Body of pancreas (tissue), 4 donors: ENCODE measurements around the gene SPP2. TPM values are rescaled to one million over a fixed set of nuclear protein-coding genes. Genes with fewer than 3 reads are reported as not detected.

ENCODE experiments used
- ATAC-seq: fragments of 150-250 bp; one replicate; pipeline ENCODE4 v1.9.1; 2016
- DNase-seq, 4 donors: peaks; one replicate each; pipeline ENCODE4 v3.0.0-alpha.2; 2019
- H3K27ac ChIP-seq, 4 donors: fragments of 200-600 bp; sonication (generic); 1 replicate in 3 of 4; 2 replicates in 1 of 4; pipeline versions ENCODE4 v1.5.1 to v1.6.1; 2016 to 2019; ENCODE audit warnings: mild to moderate bottlenecking in 1 of 4, mixed read lengths in 1 of 4, moderate library complexity in 1 of 4
- H3K27me3 ChIP-seq, 2 donors: fragments of 200-600 bp; sonication (generic); one replicate each; pipeline ENCODE4 v1.6.0; 2016; ENCODE audit warnings: mild to moderate bottlenecking in 1 of 2
- H3K36me3 ChIP-seq, 2 donors: fragments of 200-600 bp; sonication (generic); replicated peaks in 1 of 2; 2 replicates each; pipeline ENCODE4 v1.5.1; 2016; ENCODE audit warnings: low read depth in 2 of 2; ENCODE audit not compliant: insufficient read depth in 1 of 2
- H3K4me1 ChIP-seq: fragments of 200-600 bp; sonication (generic); one replicate; pipeline ENCODE4 v1.6.0; 2016
- H3K4me3 ChIP-seq, 2 donors: fragments of 200-600 bp; sonication (generic); 1 replicate in 1 of 2; 2 replicates in 1 of 2; pipeline ENCODE4 v1.5.1; 2016 to 2019
- H3K9me3 ChIP-seq, 3 donors: fragments of 200-600 bp; sonication (generic); 1 replicate in 2 of 3; 2 replicates in 1 of 3; pipeline ENCODE4 v1.5.1; 2016
- POLR2A ChIP-seq, 3 donors: fragments of 450-650 bp; IDR thresholded peaks; one replicate each; pipeline ENCODE4 v1.6.1; 2016; ENCODE audit warnings: antibody characterized with exemption in 3 of 3, mild to moderate bottlenecking in 2 of 3
- WGBS, 2 donors: methylation state at CpG; one replicate each; pipeline ENCODE4 v1.1.5; 2017; 5-methylcytosine and 5-hydroxymethylcytosine counted together
- intact Hi-C: fragments of 100-400 bp; cut with DNase I; formaldehyde crosslinking; loops from one replicate; pipeline ENCODE4 v1.15.1; 2023
- total RNA-seq, 2 donors: library from RNA; depleted of rRNA; stranded (reverse); fragments of >200 nt; gene quantifications; one replicate each; pipeline ENCODE4 v1.1.0, GENCODE V29; 2016
- TF ChIP-seq, protein P1 (sequence below), 7 experiments: fragments of 450-650 bp in 4 of 7; fragments of 200-600 bp in 3 of 7; sonication (generic) in 3 of 7; IDR thresholded peaks; one replicate each; pipeline ENCODE4 v1.5.1; 2016 to 2019; ENCODE audit warnings: antibody characterized with exemption in 7 of 7

Gene SPP2
- total RNA-seq, 2 donors from 2014 or later, result not detected

DNA sequence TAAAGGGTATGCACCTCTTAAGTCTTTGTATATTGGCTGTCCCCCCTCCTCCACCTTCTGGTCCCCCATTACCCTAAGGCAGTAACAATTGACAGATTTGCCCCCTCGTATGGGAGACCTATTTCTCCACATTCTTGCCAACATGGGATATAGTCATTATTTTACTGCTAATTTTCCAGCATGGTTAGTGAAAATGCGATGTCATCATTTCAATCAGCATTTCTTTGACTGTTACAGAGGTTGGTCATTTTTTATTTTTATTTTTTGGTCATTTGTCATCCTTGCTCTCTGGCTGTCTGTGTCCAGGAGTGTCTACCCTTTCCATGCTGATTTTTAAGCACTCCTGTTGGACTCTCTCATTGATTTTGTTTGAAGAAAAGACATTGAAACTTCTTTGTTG, 45.4 kb upstream of the SPP2 start:
- 59 to 67% methylated on average over 2 of the region's 2 CpGs for WGBS, 2 donors

DNA sequence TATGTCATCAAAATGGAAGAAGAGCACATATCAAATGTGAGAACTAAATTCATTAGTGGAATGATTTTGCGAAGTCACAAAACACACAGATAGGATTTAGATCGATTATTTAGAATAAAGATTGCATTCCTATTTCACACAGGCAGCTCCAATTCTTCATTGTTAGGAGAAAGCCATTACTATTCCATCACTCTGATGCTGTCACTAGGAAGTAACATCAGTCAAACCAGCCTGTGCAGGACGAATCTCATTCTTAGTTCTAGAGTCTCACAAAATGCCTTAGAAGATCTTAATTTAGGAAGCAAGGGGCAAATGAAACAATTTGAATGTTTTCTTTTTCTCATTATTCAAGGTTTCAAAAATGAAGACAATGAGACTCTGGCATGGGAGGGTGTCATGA, 44.0 kb upstream of the SPP2 start:
- Histone ChIP-seq H3K4me1 (no peaks in the 10 kb centered on the region), H3K27me3 (no peaks in the 10 kb centered on the region), H3K27ac (no peak overlapping the region), H3K9me3 (no peaks in the 10 kb centered on the region), H3K4me3 (no peak overlapping the region), H3K36me3 (no peaks in the 10 kb centered on the region)
- 44 to 53% methylated on average over 3 of the region's 3 CpGs for WGBS, 2 donors
- DNase-seq (no peak), ATAC-seq (no peak)
- TF ChIP-seq POLR2A (IDR thresholded peaks at IDR 0.05), result no peak
- TF ChIP-seq, protein P1, sequence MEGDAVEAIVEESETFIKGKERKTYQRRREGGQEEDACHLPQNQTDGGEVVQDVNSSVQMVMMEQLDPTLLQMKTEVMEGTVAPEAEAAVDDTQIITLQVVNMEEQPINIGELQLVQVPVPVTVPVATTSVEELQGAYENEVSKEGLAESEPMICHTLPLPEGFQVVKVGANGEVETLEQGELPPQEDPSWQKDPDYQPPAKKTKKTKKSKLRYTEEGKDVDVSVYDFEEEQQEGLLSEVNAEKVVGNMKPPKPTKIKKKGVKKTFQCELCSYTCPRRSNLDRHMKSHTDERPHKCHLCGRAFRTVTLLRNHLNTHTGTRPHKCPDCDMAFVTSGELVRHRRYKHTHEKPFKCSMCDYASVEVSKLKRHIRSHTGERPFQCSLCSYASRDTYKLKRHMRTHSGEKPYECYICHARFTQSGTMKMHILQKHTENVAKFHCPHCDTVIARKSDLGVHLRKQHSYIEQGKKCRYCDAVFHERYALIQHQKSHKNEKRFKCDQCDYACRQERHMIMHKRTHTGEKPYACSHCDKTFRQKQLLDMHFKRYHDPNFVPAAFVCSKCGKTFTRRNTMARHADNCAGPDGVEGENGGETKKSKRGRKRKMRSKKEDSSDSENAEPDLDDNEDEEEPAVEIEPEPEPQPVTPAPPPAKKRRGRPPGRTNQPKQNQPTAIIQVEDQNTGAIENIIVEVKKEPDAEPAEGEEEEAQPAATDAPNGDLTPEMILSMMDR (IDR thresholded peaks at IDR 0.05), result no peak
- intact Hi-C loops, result no loop called here

More for the DNA sequence above, 45.4 kb upstream of the SPP2 start:
- no peaks in the 10 kb centered on the region for H3K27me3 ChIP-seq
- ATAC-seq (no peak), DNase-seq (no peak)
- TF ChIP-seq POLR2A (IDR thresholded peaks at IDR 0.05), result no peak
- TF ChIP-seq, protein P1 (IDR thresholded peaks at IDR 0.05), result no peak
- intact Hi-C loops, result no loop called here
- H3K36me3 ChIP-seq, result no peaks in the 10 kb centered on the region
- H3K4me3 ChIP-seq, result no peak overlapping the region
- H3K9me3 ChIP-seq, result no peaks in the 10 kb centered on the region
- H3K27ac ChIP-seq, result no peak overlapping the region
- H3K4me1 ChIP-seq, result no peaks in the 10 kb centered on the region

DNA sequence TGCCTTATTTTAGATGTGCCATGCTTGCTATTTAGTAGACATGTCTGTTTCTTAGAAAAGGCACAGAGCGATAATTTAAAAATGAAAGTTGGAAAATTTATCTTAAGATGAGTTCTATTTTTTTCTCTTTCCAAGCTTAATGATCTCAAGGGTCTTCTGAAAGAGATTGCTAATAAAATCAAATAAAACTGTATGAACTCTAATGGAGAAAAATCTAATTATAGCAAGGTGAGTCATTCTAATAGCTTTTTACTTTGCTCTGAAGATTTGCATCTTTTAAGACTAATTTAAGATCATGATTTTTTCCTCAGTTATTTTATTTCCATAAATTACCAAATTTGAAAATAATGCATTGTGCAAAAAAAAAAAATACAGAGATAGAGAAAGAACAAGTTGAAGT, 36.1 kb upstream of the SPP2 start:
- H3K27me3 ChIP-seq, result no peaks in the 10 kb centered on the region
- no peak overlapping the region for H3K4me3 ChIP-seq
- TF ChIP-seq, protein P1 (IDR thresholded peaks at IDR 0.05), result no peak
- no peak for TF ChIP-seq POLR2A (IDR thresholded peaks at IDR 0.05)
- no peaks in the 10 kb centered on the region for H3K36me3 ChIP-seq
- intact Hi-C loops, result no loop called here
- H3K4me1 ChIP-seq, result no peaks in the 10 kb centered on the region
- no peak overlapping the region for H3K27ac ChIP-seq
- DNase-seq (no peak), ATAC-seq (no peak)
- H3K9me3 ChIP-seq, result no peaks in the 10 kb centered on the region
- WGBS, 2 donors, result 83 to 89% methylated on average over 1 of the region's 1 CpG

DNA sequence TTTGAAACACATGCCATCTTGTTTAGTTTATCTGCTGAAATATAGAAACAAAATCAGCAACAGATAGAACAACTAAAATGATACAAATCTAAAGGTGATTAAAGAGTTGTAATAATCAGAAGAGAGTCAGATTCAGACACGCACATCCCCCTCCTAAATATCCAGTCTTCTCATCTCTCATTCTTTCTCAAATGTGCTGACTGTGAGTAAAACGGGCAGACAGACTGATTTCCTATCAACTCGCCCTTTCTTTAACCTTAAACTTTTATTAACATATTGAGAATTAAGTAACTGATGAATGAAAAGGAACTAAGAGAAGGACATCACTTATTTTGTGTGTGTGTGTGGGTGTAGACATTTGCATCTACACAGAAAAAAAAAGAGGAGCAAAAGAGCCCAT, 34.6 kb upstream of the SPP2 start:
- DNase-seq (no peak), ATAC-seq (no peak)
- no peak for TF ChIP-seq POLR2A (IDR thresholded peaks at IDR 0.05)
- TF ChIP-seq, protein P1 (IDR thresholded peaks at IDR 0.05), result no peak
- no peak overlapping the region for H3K27ac ChIP-seq
- H3K4me3 ChIP-seq, result no peak overlapping the region
- H3K4me1 ChIP-seq, result no peaks in the 10 kb centered on the region
- H3K9me3 ChIP-seq, result no peaks in the 10 kb centered on the region
- H3K36me3 ChIP-seq, result no peaks in the 10 kb centered on the region
- no peaks in the 10 kb centered on the region for H3K27me3 ChIP-seq
- WGBS, 2 donors, result 56 to 61% methylated on average over 3 of the region's 3 CpGs
- intact Hi-C loops, result no loop called here

DNA sequence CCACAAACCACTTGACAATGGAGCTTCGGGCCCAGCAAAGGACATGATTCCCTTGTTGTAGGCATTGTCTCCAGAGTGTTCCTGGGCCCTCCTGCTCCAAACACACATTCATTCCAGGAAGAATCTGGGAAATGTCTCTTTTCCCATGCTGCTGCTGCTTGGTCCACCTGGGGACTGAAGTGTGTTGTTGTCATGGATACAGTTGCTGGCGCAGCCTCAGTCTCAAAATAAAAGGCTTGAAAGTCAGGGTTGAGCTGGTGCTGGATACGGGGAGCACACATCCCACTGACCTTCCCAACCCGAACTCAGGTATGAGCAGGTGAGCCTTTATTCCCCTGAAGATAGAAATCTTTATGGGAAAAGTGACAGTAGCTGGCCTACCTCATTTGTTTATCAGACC, 30.6 kb upstream of the SPP2 start:
- TF ChIP-seq POLR2A (IDR thresholded peaks at IDR 0.05), result no peak
- TF ChIP-seq, protein P1 (IDR thresholded peaks at IDR 0.05), result no peak
- H3K4me3 ChIP-seq, result no peak overlapping the region
- ATAC-seq (no peak), DNase-seq (no peak)
- intact Hi-C loops, result no loop called here
- H3K4me1 ChIP-seq, result no peaks in the 10 kb centered on the region
- H3K36me3 ChIP-seq, result no peaks in the 10 kb centered on the region
- H3K9me3 ChIP-seq, result no peaks in the 10 kb centered on the region
- H3K27ac ChIP-seq, result no peak overlapping the region
- H3K27me3 ChIP-seq, result no peaks in the 10 kb centered on the region
- WGBS, 2 donors, result 74 to 81% methylated on average over 3 to 4 of the region's 4 CpGs
